ENCODE data around the gene RASA3. TPM values are rescaled to one million over a fixed set of nuclear protein-coding genes. Genes with fewer than 3 reads are reported as not detected.

RASA3 gene
- total RNA-seq, 1 experiment from 2014 or later = 22.3 TPM

- no peak for ATAC-seq
- DNase-seq (ENCODE audit: low spot score) = no peak
- Mint-ChIP-seq H3K4me1 (no peaks in the 10 kb centered on the region), H3K36me3 (peaks cover 32% of the 10 kb centered on the region), H3K27ac (no peak overlapping the region), H3K9me3 (peaks cover 37% of the 10 kb centered on the region), H3K4me3 (no peak overlapping the region), H3K27me3 (ENCODE audit: low read depth) (peaks cover 13% of the 10 kb centered on the region)
- ChIA-PET POLR2A (no interaction called here), CTCF (no interaction called here)
- TF ChIP-seq ZNF281 (CRISPR knock-in tag; IDR thresholded peaks at IDR 0.05) (no peak), ZNF512 (CRISPR knock-in tag; IDR thresholded peaks at IDR 0.05; ENCODE audit: borderline replicate concordance) (no peak), ZNF263 (CRISPR knock-in tag; IDR thresholded peaks at IDR 0.05; ENCODE audit: low read depth) (peak; percentile 35; the same call in 1 of the 2 replicates)
Measured at GRCh38 chr13:113954046-113954835, 178.2 kb downstream of the RASA3 start.

DNA sequence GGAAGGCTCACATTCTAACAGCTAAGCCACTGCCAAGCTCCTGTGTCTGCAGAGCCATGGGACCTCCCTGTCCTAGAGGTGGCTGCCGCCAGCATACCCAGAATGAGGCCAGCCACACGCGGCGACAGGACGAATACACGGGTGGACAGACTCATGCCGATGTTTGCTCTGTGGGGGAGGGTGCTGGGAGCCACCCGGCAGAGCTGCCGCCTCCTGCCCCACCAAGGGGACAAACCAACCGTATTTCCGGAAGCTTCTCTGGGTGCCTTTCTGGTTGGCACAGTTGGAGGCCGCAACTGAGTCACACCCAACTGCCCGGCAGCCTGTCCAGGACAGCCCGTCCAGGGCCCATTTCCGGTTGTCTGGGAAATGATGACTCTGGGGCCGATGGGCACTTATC, 178.9 kb downstream of the RASA3 start:
- Mint-ChIP-seq H3K9me3 (peaks cover 31% of the 10 kb centered on the region), H3K27ac (no peak overlapping the region), H3K36me3 (peaks cover 27% of the 10 kb centered on the region), H3K4me1 (no peaks in the 10 kb centered on the region), H3K27me3 (ENCODE audit: low read depth) (peaks cover 9% of the 10 kb centered on the region), H3K4me3 (no peak overlapping the region)
- no peak for DNase-seq (ENCODE audit: low spot score)
- TF ChIP-seq AFF4 (CRISPR knock-in tag; IDR thresholded peaks at IDR 0.05; ENCODE audit: borderline replicate concordance) (no peak), NFATC4 (CRISPR knock-in tag; IDR thresholded peaks at IDR 0.05) (no peak), PRRX2 (CRISPR knock-in tag; IDR thresholded peaks at IDR 0.05) (no peak), MAX (CRISPR knock-in tag; IDR thresholded peaks at IDR 0.05) (no peak), SP1 (CRISPR knock-in tag; conservative IDR thresholded peaks at IDR 0.05) (no peak), ZNF121 (CRISPR knock-in tag; IDR thresholded peaks at IDR 0.05) (no peak), ZNF317 (CRISPR knock-in tag; IDR thresholded peaks at IDR 0.05; ENCODE audit: borderline replicate concordance, low read depth) (no peak), NR1H2 (CRISPR knock-in tag; IDR thresholded peaks at IDR 0.05) (no peak), ZNF219 (CRISPR knock-in tag; IDR thresholded peaks at IDR 0.05; ENCODE audit: borderline replicate concordance) (no peak)
- TF ChIP-seq, protein P1, sequence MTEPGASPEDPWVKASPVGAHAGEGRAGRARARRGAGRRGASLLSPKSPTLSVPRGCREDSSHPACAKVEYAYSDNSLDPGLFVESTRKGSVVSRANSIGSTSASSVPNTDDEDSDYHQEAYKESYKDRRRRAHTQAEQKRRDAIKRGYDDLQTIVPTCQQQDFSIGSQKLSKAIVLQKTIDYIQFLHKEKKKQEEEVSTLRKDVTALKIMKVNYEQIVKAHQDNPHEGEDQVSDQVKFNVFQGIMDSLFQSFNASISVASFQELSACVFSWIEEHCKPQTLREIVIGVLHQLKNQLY (CRISPR knock-in tag; IDR thresholded peaks at IDR 0.05) = no peak
- ChIA-PET CTCF (interaction anchor here (0.7 kb wide), 1 partner anchor 99 kb away, joined by 4 read pairs; no protein-coding TSS in a partner anchor), POLR2A (no interaction called here)
- ATAC-seq = no peak
